H9 (cell line): ENCODE data around the gene NTNG2. TPM values are rescaled to one million over a fixed set of nuclear protein-coding genes. Genes with fewer than 3 reads are reported as not detected.

ENCODE experiments used
- DNase-seq: peaks from one replicate; pipeline ENCODE4 v3.0.0-alpha.2; 2017
- H2AFZ ChIP-seq: one replicate; pipeline ENCODE4 v1.6.1; 2013; ENCODE audit warnings: mild to moderate bottlenecking, low read length, control low read depth, moderate library complexity
- H2AK5ac ChIP-seq: 2 replicates; pipeline ENCODE4 v1.6.1; 2013; ENCODE audit warnings: low read length, control low read depth, mixed read lengths; ENCODE audit not compliant: insufficient read length
- H2BK120ac ChIP-seq: one replicate; pipeline ENCODE4 v1.6.1; 2013; ENCODE audit warnings: low read depth, mild to moderate bottlenecking, low read length, control low read depth, inconsistent platforms; ENCODE audit not compliant: poor library complexity, severe bottlenecking
- H2BK12ac ChIP-seq: 2 replicates; pipeline ENCODE4 v1.6.1; 2013; ENCODE audit warnings: low read length, control low read depth, mixed read lengths, low read depth; ENCODE audit not compliant: insufficient read length
- H2BK15ac ChIP-seq: 2 replicates; pipeline ENCODE4 v1.6.1; 2013; ENCODE audit warnings: low read depth, low read length, control low read depth
- H2BK20ac ChIP-seq: one replicate; pipeline ENCODE4 v1.6.1; 2013; ENCODE audit warnings: low read depth, mild to moderate bottlenecking, low read length, control low read depth, inconsistent platforms; ENCODE audit not compliant: poor library complexity, severe bottlenecking
- H2BK5ac ChIP-seq: 2 replicates; pipeline ENCODE4 v1.6.1; 2013; ENCODE audit warnings: low read length, control low read depth, mixed read lengths; ENCODE audit not compliant: insufficient read length
- H3K14ac ChIP-seq: 2 replicates; pipeline ENCODE4 v1.6.1; 2013; ENCODE audit warnings: low read length, control low read depth; ENCODE audit not compliant: insufficient read depth
- H3K18ac ChIP-seq: 2 replicates; pipeline ENCODE4 v1.6.1; 2013; ENCODE audit warnings: low read depth, mild to moderate bottlenecking, mixed read lengths, low read length, control low read depth; ENCODE audit not compliant: insufficient read length
- H3K23ac ChIP-seq: 2 replicates; pipeline ENCODE4 v1.6.1; 2013; ENCODE audit warnings: low read length, control low read depth, mixed read lengths, low read depth; ENCODE audit not compliant: insufficient read length
- H3K23me2 ChIP-seq: 2 replicates; pipeline ENCODE4 v1.6.1; 2013; ENCODE audit warnings: low read depth, mild to moderate bottlenecking, mixed read lengths, low read length, control low read depth; ENCODE audit not compliant: insufficient read length, poor library complexity, severe bottlenecking
- H3K27ac ChIP-seq: 2 replicates; pipeline ENCODE4 v1.5.1; 2013; ENCODE audit warnings: low read length, control low read depth, mixed read lengths, low read depth; ENCODE audit not compliant: insufficient read length
- H3K27me3 ChIP-seq: 2 replicates; pipeline ENCODE4 v1.6.1; 2013; ENCODE audit warnings: low read length, control low read depth, inconsistent platforms; ENCODE audit not compliant: insufficient read depth
- H3K4ac ChIP-seq: 2 replicates; pipeline ENCODE4 v1.6.1; 2013; ENCODE audit warnings: low read depth, mild to moderate bottlenecking, control low read depth, inconsistent platforms, low read length, moderate library complexity
- H3K4me1 ChIP-seq: 2 replicates; pipeline ENCODE4 v1.6.1; 2013; ENCODE audit warnings: low read length, control low read depth, inconsistent platforms; ENCODE audit not compliant: insufficient read depth
- H3K4me2 ChIP-seq: 2 replicates; pipeline ENCODE4 v1.6.1; 2013; ENCODE audit warnings: low read length, control low read depth, mixed read lengths; ENCODE audit not compliant: insufficient read length, insufficient read depth
- H3K56ac ChIP-seq: 2 replicates; pipeline ENCODE4 v1.6.1; 2013; ENCODE audit warnings: low read depth, mild to moderate bottlenecking, mixed read lengths, low read length, control low read depth; ENCODE audit not compliant: insufficient read length
- H3K79me1 ChIP-seq: 2 replicates; pipeline ENCODE4 v1.6.1; 2013; ENCODE audit warnings: low read depth, mild to moderate bottlenecking, moderate library complexity, low read length, control low read depth, inconsistent platforms; ENCODE audit not compliant: insufficient read depth, poor library complexity, severe bottlenecking
- H3K79me2 ChIP-seq: 2 replicates; pipeline ENCODE4 v1.6.1; 2013; ENCODE audit warnings: low read length, control low read depth, inconsistent platforms; ENCODE audit not compliant: insufficient read depth
- H3K9ac ChIP-seq: 2 replicates; pipeline ENCODE4 v1.6.1; 2013; ENCODE audit warnings: low read length, control low read depth, mixed read lengths; ENCODE audit not compliant: insufficient read length; ENCODE audit errors: extremely low read depth
- H3K9me3 ChIP-seq: one replicate; pipeline ENCODE4 v1.6.1; 2013; ENCODE audit warnings: low read depth, low read length, inconsistent platforms; ENCODE audit not compliant: control insufficient read depth
- H3T11ph ChIP-seq: one replicate; pipeline ENCODE4 v1.6.1; 2013; ENCODE audit warnings: mild to moderate bottlenecking, low read length, control low read depth, inconsistent platforms
- H4K20me1 ChIP-seq: one replicate; pipeline ENCODE4 v1.6.1; 2013; ENCODE audit not compliant: control insufficient read depth, insufficient read length, insufficient read depth
- H4K5ac ChIP-seq: 2 replicates; pipeline ENCODE4 v1.6.1; 2013; ENCODE audit warnings: low read depth, mild to moderate bottlenecking, mixed read lengths, low read length, control low read depth; ENCODE audit not compliant: insufficient read length
- H4K8ac ChIP-seq: replicated peaks from 2 replicates; pipeline ENCODE4 v1.6.1; 2013; ENCODE audit warnings: low read length, control low read depth, mixed read lengths, low read depth; ENCODE audit not compliant: insufficient read length
- H4K91ac ChIP-seq: 2 replicates; pipeline ENCODE4 v1.6.1; 2013; ENCODE audit warnings: low read depth, mild to moderate bottlenecking, moderate library complexity, mixed read lengths, low read length, control low read depth; ENCODE audit not compliant: insufficient read length
- H3K27ac Mint-ChIP-seq, 3 experiments: 2 replicates in 2 of 3; 3 replicates in 1 of 3; pipeline ENCODE4 v1.8.0; 2020 to 2021; ENCODE audit warnings: mixed read lengths in 3 of 3, mild to moderate bottlenecking in 1 of 3, moderate library complexity in 1 of 3
- H3K27me3 Mint-ChIP-seq: 2 replicates; pipeline ENCODE4 v1.8.0; 2021; ENCODE audit warnings: low read depth, mild to moderate bottlenecking, moderate library complexity, mixed read lengths
- H3K36me3 Mint-ChIP-seq, 3 experiments: 2 replicates in 2 of 3; 3 replicates in 1 of 3; pipeline ENCODE4 v1.8.0; 2020 to 2021; ENCODE audit warnings: low read depth in 3 of 3, mixed read lengths in 3 of 3; ENCODE audit not compliant: insufficient read depth in 1 of 3
- H3K4me1 Mint-ChIP-seq, 2 experiments: 2 replicates each; pipeline ENCODE4 v1.8.0; 2020; ENCODE audit warnings: mixed read lengths in 2 of 2
- H3K4me3 Mint-ChIP-seq, 2 experiments: 2 replicates in 1 of 2; 3 replicates in 1 of 2; pipeline ENCODE4 v1.8.0; 2020 to 2021; ENCODE audit warnings: mild to moderate bottlenecking in 2 of 2, mixed read lengths in 2 of 2, moderate library complexity in 1 of 2
- H3K9me3 Mint-ChIP-seq, 2 experiments: 2 replicates in 1 of 2; 3 replicates in 1 of 2; pipeline ENCODE4 v1.8.0; 2020; ENCODE audit warnings: mild to moderate bottlenecking in 2 of 2, mixed read lengths in 2 of 2, moderate library complexity in 1 of 2
- WGBS: extraction: QIAGEN DNeasy Blood & Tissue Kit; methylation state at CpG from one replicate; pipeline ENCODE4 v1.1.7; 2013; ENCODE audit warnings: missing lambda C conversion rate, low lambda C conversion rate, mixed read lengths; ENCODE audit not compliant: insufficient read length; ENCODE audit errors: extremely low coverage; 5-methylcytosine and 5-hydroxymethylcytosine counted together
- total RNA-seq: library from RNA; stranded (reverse); gene quantifications from 2 replicates; pipeline ENCODE4 v1.2.1, GENCODE V29; 2021
- TF ChIP-seq, protein P1 (sequence below): fragments of 200-600 bp; sonication (generic); conservative IDR thresholded peaks from 3 replicates; pipeline ENCODE4 v1.8.0; 2021; ENCODE audit warnings: antibody characterized with exemption, mild to moderate bottlenecking

Gene NTNG2
- total RNA-seq, 1 experiment from 2014 or later, result 0.52 TPM

DNA sequence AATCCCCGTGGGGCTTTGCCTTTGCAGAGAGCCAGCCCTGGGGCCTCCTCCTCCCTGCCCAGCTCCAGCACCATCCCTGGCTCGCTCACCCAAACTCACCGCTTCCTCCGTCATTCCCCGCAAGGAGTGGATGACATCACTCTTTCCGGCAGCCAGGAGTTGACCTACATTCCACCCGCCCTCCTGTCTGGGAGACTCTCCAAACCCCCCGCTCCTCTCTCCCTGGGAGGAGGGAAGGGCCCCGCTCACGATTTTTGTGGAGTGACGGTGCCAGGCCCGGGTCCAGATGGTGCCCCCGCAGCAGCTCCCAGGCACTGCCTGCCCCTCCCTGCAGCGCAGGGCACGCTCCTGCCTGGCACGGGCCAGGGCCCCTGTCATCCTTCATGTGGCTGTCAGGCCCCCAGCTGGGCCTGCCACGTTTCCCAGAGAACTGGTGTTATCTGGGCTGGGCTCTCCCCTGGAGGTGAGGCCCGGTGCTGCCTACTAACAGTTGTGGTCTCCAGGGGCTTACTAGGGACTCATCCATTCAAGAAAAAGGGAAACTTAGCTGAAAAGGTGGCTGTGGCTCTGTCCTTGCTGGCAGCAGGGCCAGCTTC lies 52.3 kb downstream of the NTNG2 start:
- Mint-ChIP-seq H3K27me3 (peaks cover 7% of the 10 kb centered on the region), H3K36me3 (no peaks in the 10 kb centered on the region), H3K9me3 (no peaks in the 10 kb centered on the region; a peak in 1 of 5 replicates), H3K27ac (no peak overlapping the region), H3K4me1 (peaks cover 7 to 11% of the 10 kb centered on the region in 2 experiments; a peak in 3 of 4 replicates), H3K4me3 (no peak overlapping the region)
- Histone ChIP-seq H3K9me3 (no peaks in the 10 kb centered on the region), H4K91ac (no peak overlapping the region), H3K27ac (no peak overlapping the region), H3K23me2 (peaks cover 6% of the 10 kb centered on the region), H3K14ac (peak overlapping the region; percentile 24; the same call in 1 of the 2 replicates), H3K18ac (no peak overlapping the region), H3K56ac (no peak overlapping the region), H3K4ac (no peak overlapping the region), H3K9ac (no peak overlapping the region), H2BK20ac (no peak overlapping the region), H2BK5ac (no peak overlapping the region), H3K4me2 (peak overlapping the region; percentile 22), H2AK5ac (no peak overlapping the region), H4K8ac (no peak overlapping the region), H2BK15ac (no peak overlapping the region), H2BK12ac (no peak overlapping the region), H2AFZ (no peak overlapping the region), H3K23ac (no peak overlapping the region), H3K79me1 (no peaks in the 10 kb centered on the region), H3K79me2 (no peaks in the 10 kb centered on the region), H3K27me3 (no peaks in the 10 kb centered on the region), H3T11ph (no peak overlapping the region), H3K4me1 (no peaks in the 10 kb centered on the region), H4K5ac (no peak overlapping the region), H2BK120ac (no peak overlapping the region), H4K20me1 (no peaks in the 10 kb centered on the region)
- DNase-seq, result peak; percentile 72
- WGBS, result no CpG with 5 or more reads among the region's 18 CpGs
- TF ChIP-seq, protein P1, sequence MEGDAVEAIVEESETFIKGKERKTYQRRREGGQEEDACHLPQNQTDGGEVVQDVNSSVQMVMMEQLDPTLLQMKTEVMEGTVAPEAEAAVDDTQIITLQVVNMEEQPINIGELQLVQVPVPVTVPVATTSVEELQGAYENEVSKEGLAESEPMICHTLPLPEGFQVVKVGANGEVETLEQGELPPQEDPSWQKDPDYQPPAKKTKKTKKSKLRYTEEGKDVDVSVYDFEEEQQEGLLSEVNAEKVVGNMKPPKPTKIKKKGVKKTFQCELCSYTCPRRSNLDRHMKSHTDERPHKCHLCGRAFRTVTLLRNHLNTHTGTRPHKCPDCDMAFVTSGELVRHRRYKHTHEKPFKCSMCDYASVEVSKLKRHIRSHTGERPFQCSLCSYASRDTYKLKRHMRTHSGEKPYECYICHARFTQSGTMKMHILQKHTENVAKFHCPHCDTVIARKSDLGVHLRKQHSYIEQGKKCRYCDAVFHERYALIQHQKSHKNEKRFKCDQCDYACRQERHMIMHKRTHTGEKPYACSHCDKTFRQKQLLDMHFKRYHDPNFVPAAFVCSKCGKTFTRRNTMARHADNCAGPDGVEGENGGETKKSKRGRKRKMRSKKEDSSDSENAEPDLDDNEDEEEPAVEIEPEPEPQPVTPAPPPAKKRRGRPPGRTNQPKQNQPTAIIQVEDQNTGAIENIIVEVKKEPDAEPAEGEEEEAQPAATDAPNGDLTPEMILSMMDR, result peak; percentile 36; the same call in 2 of the 3 replicates
